Neural cell (in vitro differentiated cells): ENCODE data around the gene KIRREL3. TPM values are rescaled to one million over a fixed set of nuclear protein-coding genes. Genes with fewer than 3 reads are reported as not detected.

Source experiments
- H2AFZ ChIP-seq: fragments of 200-600, 300-800 bp; sonication (generic), shearing (Covaris generic); 2 replicates; pipeline ENCODE4 v1.6.0; 2014; ENCODE audit warnings: low read depth, mild to moderate bottlenecking, antibody characterized with exemption, low read length, moderate library complexity
- H3F3A ChIP-seq: fragments of 200-600 bp; shearing (Covaris generic); 2 replicates; pipeline ENCODE4 v1.6.1; 2016; ENCODE audit warnings: mild to moderate bottlenecking, moderate library complexity, mixed read lengths, antibody characterized with exemption, low read length; ENCODE audit not compliant: insufficient read depth, poor library complexity, severe bottlenecking
- H3K27ac ChIP-seq: fragments of 200-600, 300-800 bp; sonication (generic), shearing (Covaris generic); 2 replicates; pipeline ENCODE4 v1.5.1; 2014; ENCODE audit warnings: mild to moderate bottlenecking, low read length, moderate library complexity
- H3K27me3 ChIP-seq: fragments of 300-800, 200-600 bp; sonication (generic), shearing (Covaris generic); 2 replicates; pipeline ENCODE4 v1.6.0; 2014; ENCODE audit warnings: mild to moderate bottlenecking, low read depth, low read length, moderate library complexity; ENCODE audit not compliant: insufficient read depth
- H3K36me3 ChIP-seq: fragments of 300-800, 200-600 bp; sonication (generic), shearing (Covaris generic); 2 replicates; pipeline ENCODE4 v1.5.1; 2014; ENCODE audit warnings: mild to moderate bottlenecking, antibody characterized with exemption, low read length, moderate library complexity; ENCODE audit not compliant: insufficient read depth
- H3K4me2 ChIP-seq: fragments of 300-800, 200-600 bp; sonication (generic), shearing (Covaris generic); 2 replicates; pipeline ENCODE4 v1.6.0; 2014; ENCODE audit warnings: mild to moderate bottlenecking, low read length
- H3K4me3 ChIP-seq: fragments of 300-800, 200-600 bp; sonication (generic), shearing (Covaris generic); 2 replicates; pipeline ENCODE4 v1.5.1; 2014; ENCODE audit warnings: mild to moderate bottlenecking, low read length, moderate library complexity
- H3K79me2 ChIP-seq: fragments of 200-600 bp; shearing (Covaris generic); replicated peaks from 2 replicates; pipeline ENCODE4 v1.6.0; 2014; ENCODE audit warnings: mild to moderate bottlenecking, low read length, moderate library complexity; ENCODE audit not compliant: insufficient read depth
- H3K9ac ChIP-seq: fragments of 300-800, 200-600 bp; sonication (generic), shearing (Covaris generic); 2 replicates; pipeline ENCODE4 v1.6.1; 2016; ENCODE audit warnings: mild to moderate bottlenecking, low read length, mixed read lengths
- H3K9me2 ChIP-seq: fragments of 200-600 bp; shearing (Covaris generic); 2 replicates; pipeline ENCODE4 v1.6.1; 2016; ENCODE audit warnings: mild to moderate bottlenecking, low read length, mixed read lengths; ENCODE audit not compliant: insufficient read depth
- H3K9me3 ChIP-seq: fragments of 200-600, 300-800 bp; sonication (generic), shearing (Covaris generic); 2 replicates; pipeline ENCODE4 v1.6.1; 2016; ENCODE audit warnings: mild to moderate bottlenecking, mixed run types, low read length, moderate library complexity, mixed read lengths
- H4K20me1 ChIP-seq: fragments of 200-600 bp; shearing (Covaris generic); 2 replicates; pipeline ENCODE4 v1.6.1; 2016; ENCODE audit warnings: mild to moderate bottlenecking, mixed run types; ENCODE audit not compliant: insufficient read depth
- CTCF ChIP-seq: fragments of 450-650 bp; IDR thresholded peaks from 2 replicates; pipeline ENCODE4 v1.5.1; 2014; ENCODE audit warnings: antibody characterized with exemption, mild to moderate bottlenecking, moderate library complexity; ENCODE audit not compliant: poor library complexity, severe bottlenecking
- EP300 ChIP-seq: fragments of 450-650 bp; conservative IDR thresholded peaks from 2 replicates; pipeline ENCODE4 v1.6.1; 2014; ENCODE audit warnings: antibody characterized with exemption, mild to moderate bottlenecking, moderate library complexity; ENCODE audit not compliant: poor library complexity, severe bottlenecking
- EZH2 ChIP-seq: fragments of 200-600, 300-800 bp; shearing (Covaris generic), sonication (generic); IDR thresholded peaks from 2 replicates; pipeline ENCODE4 v1.6.1; 2014; ENCODE audit warnings: antibody characterized with exemption, low read length, borderline replicate concordance, mild to moderate bottlenecking; ENCODE audit not compliant: insufficient read depth, poor library complexity, severe bottlenecking
- MXI1 ChIP-seq: fragments of 450-650 bp; conservative IDR thresholded peaks from 2 replicates; pipeline ENCODE4 v1.6.1; 2014; ENCODE audit warnings: antibody characterized with exemption, mild to moderate bottlenecking; ENCODE audit not compliant: poor library complexity, severe bottlenecking
- POLR2AphosphoS5 ChIP-seq: IDR thresholded peaks from 2 replicates; pipeline ENCODE4 v1.6.1; 2012
- RAD21 ChIP-seq: fragments of 450-650 bp; conservative IDR thresholded peaks from 2 replicates; pipeline ENCODE4 v1.6.1; 2014; ENCODE audit warnings: antibody characterized with exemption, mild to moderate bottlenecking, moderate library complexity
- REST ChIP-seq: IDR thresholded peaks from 2 replicates; pipeline ENCODE4 v1.6.1; 2012; ENCODE audit warnings: borderline replicate concordance
- SMC3 ChIP-seq: fragments of 450-650 bp; conservative IDR thresholded peaks from 2 replicates; pipeline ENCODE4 v1.6.1; 2014; ENCODE audit warnings: antibody characterized with exemption, mild to moderate bottlenecking, moderate library complexity; ENCODE audit not compliant: poor library complexity
- TAF1 ChIP-seq: IDR thresholded peaks from 2 replicates; pipeline ENCODE4 v1.6.1; 2012; ENCODE audit warnings: low read depth
- polyA plus RNA-seq: library from polyadenylated mRNA; depleted of rRNA; stranded (reverse); fragments of >200 nt; gene quantifications from 2 replicates; pipeline ENCODE4 v1.2.3, GENCODE V29; 2014

KIRREL3 gene
- polyA plus RNA-seq, 1 donor from 2014 or later: 23.8 TPM

- no peaks in the 10 kb centered on the region for H3K27me3 ChIP-seq
- no peaks in the 10 kb centered on the region for H3K9me3 ChIP-seq
- H3K9ac ChIP-seq: no peak overlapping the region
- no peaks in the 10 kb centered on the region for H4K20me1 ChIP-seq
- H3K79me2 ChIP-seq: no peaks in the 10 kb centered on the region
- H3F3A ChIP-seq: no peaks in the 10 kb centered on the region
- no peak overlapping the region for H2AFZ ChIP-seq
- no peaks in the 10 kb centered on the region for H3K9me2 ChIP-seq
- H3K36me3 ChIP-seq: no peaks in the 10 kb centered on the region
- no peak overlapping the region for H3K27ac ChIP-seq
- TF ChIP-seq CTCF (no peak), RAD21 (no peak), EP300 (no peak), MXI1 (no peak), EZH2 (no peak), REST (no peak), POLR2AphosphoS5 (no peak), SMC3 (no peak), TAF1 (no peak)
- no peak overlapping the region for H3K4me2 ChIP-seq
- no peak overlapping the region for H3K4me3 ChIP-seq
These were observed 57.3 kb downstream of the KIRREL3 start for GRCh38 chr11:126943316-126943715.

GRCh38 chr11:126942146-126942545 lies 58.4 kb downstream of the KIRREL3 start:
- Histone ChIP-seq H4K20me1 (no peaks in the 10 kb centered on the region), H3K79me2 (no peaks in the 10 kb centered on the region), H2AFZ (no peak overlapping the region), H3K4me2 (no peak overlapping the region), H3K27ac (no peak overlapping the region), H3K27me3 (no peaks in the 10 kb centered on the region), H3K4me3 (no peak overlapping the region), H3K36me3 (no peaks in the 10 kb centered on the region), H3K9me2 (no peaks in the 10 kb centered on the region), H3K9ac (no peak overlapping the region), H3F3A (no peaks in the 10 kb centered on the region), H3K9me3 (no peaks in the 10 kb centered on the region)
- no peak for TF ChIP-seq RAD21
- TF ChIP-seq EP300: no peak
- TF ChIP-seq REST: no peak
- no peak for TF ChIP-seq SMC3
- no peak for TF ChIP-seq MXI1
- TF ChIP-seq TAF1: no peak
- TF ChIP-seq CTCF: no peak
- TF ChIP-seq POLR2AphosphoS5: no peak
- TF ChIP-seq EZH2: no peak
